Adipocyte (in vitro differentiated cells): ENCODE results near the gene MED12L.

Source experiments
- DNase-seq: peaks from one replicate; pipeline ENCODE4 v3.0.0-alpha.2; 2015; ENCODE audit warnings: low read depth
- H3K27me3 ChIP-seq: replicated peaks from 2 replicates; pipeline ENCODE4 v1.7.0; 2013; ENCODE audit warnings: mild to moderate bottlenecking, low read length, moderate library complexity; ENCODE audit not compliant: control insufficient read depth, insufficient read depth
- H3K36me3 ChIP-seq: 2 replicates; pipeline ENCODE4 v1.7.0; 2013; ENCODE audit warnings: low read length, mild to moderate bottlenecking, moderate library complexity; ENCODE audit not compliant: control insufficient read depth, insufficient read depth, severe bottlenecking
- H3K4me1 ChIP-seq: 2 replicates; pipeline ENCODE4 v1.7.0; 2013; ENCODE audit warnings: mild to moderate bottlenecking, low read length, moderate library complexity; ENCODE audit not compliant: control insufficient read depth, insufficient read depth
- H3K4me3 ChIP-seq: 2 replicates; pipeline ENCODE4 v1.7.0; 2013; ENCODE audit warnings: mild to moderate bottlenecking, low read length, moderate library complexity
- H3K9ac ChIP-seq: 2 replicates; pipeline ENCODE4 v1.7.0; 2013; ENCODE audit warnings: mild to moderate bottlenecking, low read length, moderate library complexity
- H3K9me3 ChIP-seq: 2 replicates; pipeline ENCODE4 v1.7.0; 2013; ENCODE audit warnings: mild to moderate bottlenecking, low read length, moderate library complexity; ENCODE audit not compliant: control insufficient read depth

The MED12L gene

GRCh38 chr3:151346292-151346691 is 260.8 kb downstream of the MED12L start:
- H3K9ac ChIP-seq = peak overlapping the region; percentile 64
- H3K36me3 ChIP-seq = no peaks in the 10 kb centered on the region
- H3K4me1 ChIP-seq = peaks cover 13% of the 10 kb centered on the region
- H3K9me3 ChIP-seq = no peaks in the 10 kb centered on the region
- no peaks in the 10 kb centered on the region for H3K27me3 ChIP-seq
- no peak for DNase-seq
- peak overlapping the region; percentile 70 for H3K4me3 ChIP-seq

DNA sequence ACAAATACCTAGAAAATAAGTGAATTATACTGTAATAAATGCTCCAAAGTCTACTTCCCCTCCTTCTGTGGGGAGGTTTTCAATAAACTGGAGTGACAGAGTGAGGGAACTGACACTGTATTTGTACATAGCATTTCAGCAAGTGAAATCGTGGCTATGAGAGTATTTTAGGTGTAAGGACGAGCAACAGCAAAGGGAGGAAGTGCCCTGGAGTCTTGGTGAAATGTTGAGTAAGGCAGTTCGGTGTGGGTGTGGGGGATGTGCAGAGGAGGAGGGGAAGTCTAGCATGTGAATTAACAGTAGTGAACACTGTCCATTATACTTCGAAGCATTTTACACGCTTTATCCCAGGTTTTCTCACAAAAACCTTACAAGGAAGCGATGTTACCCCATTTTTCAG is 262.0 kb downstream of the MED12L start:
- Histone ChIP-seq H3K9me3 (no peaks in the 10 kb centered on the region), H3K4me3 (no peak overlapping the region), H3K36me3 (no peaks in the 10 kb centered on the region), H3K4me1 (peaks cover 13% of the 10 kb centered on the region), H3K27me3 (no peaks in the 10 kb centered on the region), H3K9ac (no peak overlapping the region)
- no peak for DNase-seq

- Histone ChIP-seq H3K9me3 (no peaks in the 10 kb centered on the region), H3K36me3 (no peaks in the 10 kb centered on the region), H3K4me1 (peaks cover 12% of the 10 kb centered on the region), H3K4me3 (no peak overlapping the region), H3K27me3 (no peaks in the 10 kb centered on the region), H3K9ac (no peak overlapping the region)
- no peak for DNase-seq
These were observed 265.2 kb downstream of the MED12L start for GRCh38 chr3:151350656-151351055.

- no peak overlapping the region for H3K4me3 ChIP-seq
- no peak overlapping the region for H3K9ac ChIP-seq
- H3K9me3 ChIP-seq = no peaks in the 10 kb centered on the region
- DNase-seq = no peak
- H3K36me3 ChIP-seq = no peaks in the 10 kb centered on the region
- no peaks in the 10 kb centered on the region for H3K27me3 ChIP-seq
- H3K4me1 ChIP-seq = peaks cover 6% of the 10 kb centered on the region
These were observed 265.8 kb downstream of the MED12L start for GRCh38 chr3:151351219-151351618.

DNA sequence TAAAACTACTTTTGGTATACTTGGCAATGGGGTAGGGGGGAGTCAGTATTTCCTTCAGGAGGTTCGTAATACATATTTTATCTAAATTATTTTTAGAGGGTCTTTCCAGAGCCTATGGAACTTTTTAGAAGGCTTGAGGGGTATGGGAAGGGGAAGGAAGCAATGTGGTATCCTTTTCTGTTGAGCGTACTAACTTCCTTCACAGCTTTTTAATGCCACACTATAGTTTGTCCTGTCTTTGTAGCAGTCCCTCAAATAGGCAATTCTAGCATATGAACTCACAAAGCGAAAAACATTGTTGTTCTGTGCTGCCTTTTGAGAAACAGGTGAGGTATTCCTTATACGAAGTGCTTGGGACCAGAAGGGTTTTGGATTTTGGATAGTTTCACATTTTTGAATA is 266.2 kb downstream of the MED12L start:
- no peak overlapping the region for H3K9ac ChIP-seq
- H3K36me3 ChIP-seq = no peaks in the 10 kb centered on the region
- no peaks in the 10 kb centered on the region for H3K27me3 ChIP-seq
- H3K4me3 ChIP-seq = no peak overlapping the region
- DNase-seq = no peak
- no peaks in the 10 kb centered on the region for H3K9me3 ChIP-seq
- H3K4me1 ChIP-seq = peaks cover 2% of the 10 kb centered on the region

- Histone ChIP-seq H3K36me3 (no peaks in the 10 kb centered on the region), H3K9me3 (no peaks in the 10 kb centered on the region), H3K27me3 (no peaks in the 10 kb centered on the region), H3K4me1 (peaks cover 19% of the 10 kb centered on the region), H3K9ac (no peak overlapping the region), H3K4me3 (no peak overlapping the region)
- peak; percentile 53 for DNase-seq
These were observed 271.5 kb downstream of the MED12L start for GRCh38 chr3:151356794-151357462.

DNA sequence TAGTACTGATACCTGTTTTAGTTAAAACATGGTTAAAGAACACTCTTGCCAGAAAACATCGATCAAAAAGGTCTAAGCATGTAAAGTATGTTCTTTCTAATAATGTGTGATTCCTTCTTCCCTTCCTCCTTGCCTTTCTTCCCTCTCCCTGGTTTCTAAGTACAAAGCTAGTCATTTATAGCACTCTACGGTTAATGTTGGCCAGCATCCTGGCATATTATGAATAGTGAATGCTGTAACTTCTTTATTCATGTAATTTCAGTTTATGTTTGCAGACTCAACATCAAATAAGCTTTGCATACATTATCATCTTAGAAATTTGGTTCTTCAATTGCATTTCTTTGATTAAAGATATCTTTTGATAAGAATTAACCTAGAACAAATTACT is 272.0 kb downstream of the MED12L start:
- Histone ChIP-seq H3K4me3 (no peak overlapping the region), H3K27me3 (no peaks in the 10 kb centered on the region), H3K9me3 (no peaks in the 10 kb centered on the region), H3K36me3 (no peaks in the 10 kb centered on the region), H3K9ac (no peak overlapping the region), H3K4me1 (peaks cover 25% of the 10 kb centered on the region)
- no peak for DNase-seq

- peak overlapping the region; percentile 69 for H3K9ac ChIP-seq
These were observed 277.3 kb downstream of the MED12L start for GRCh38 chr3:151362751-151363174.

DNA sequence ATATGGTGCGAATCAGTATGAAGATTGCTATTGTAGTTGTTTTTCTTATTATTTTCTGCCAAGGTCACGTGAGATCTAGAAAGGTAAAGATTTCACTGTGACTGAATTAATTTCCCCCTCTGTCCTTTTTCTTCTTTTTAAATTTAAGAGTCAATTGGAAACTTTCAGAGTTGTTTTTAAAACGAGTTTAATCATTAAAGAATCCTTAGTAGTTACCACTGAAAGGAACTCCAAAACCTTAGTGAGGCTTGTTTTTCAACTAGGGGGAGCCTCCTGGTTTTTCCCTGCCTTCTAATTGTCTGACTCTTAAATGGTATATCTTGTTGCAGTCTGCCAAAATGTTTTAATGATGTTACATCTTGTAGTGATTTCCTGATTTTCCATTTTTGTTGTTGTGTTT is 281.5 kb downstream of the MED12L start:
- Histone ChIP-seq H3K27me3 (no peaks in the 10 kb centered on the region), H3K9ac (no peak overlapping the region), H3K9me3 (no peaks in the 10 kb centered on the region), H3K4me1 (peaks cover 33% of the 10 kb centered on the region), H3K4me3 (no peak overlapping the region), H3K36me3 (no peaks in the 10 kb centered on the region)
- DNase-seq = no peak

More at GRCh38 chr3:151362751-151363174, 277.3 kb downstream of the MED12L start:
- no peaks in the 10 kb centered on the region for H3K27me3 ChIP-seq
- H3K36me3 ChIP-seq = no peaks in the 10 kb centered on the region
- peak; percentile 70 for DNase-seq
- H3K9me3 ChIP-seq = no peaks in the 10 kb centered on the region
- peak overlapping the region; percentile 49 for H3K4me3 ChIP-seq
- peaks cover 34% of the 10 kb centered on the region for H3K4me1 ChIP-seq

GRCh38 chr3:151367448-151367847 is 282.0 kb downstream of the MED12L start:
- Histone ChIP-seq H3K36me3 (no peaks in the 10 kb centered on the region), H3K9ac (no peak overlapping the region), H3K27me3 (no peaks in the 10 kb centered on the region), H3K4me3 (no peak overlapping the region), H3K9me3 (no peaks in the 10 kb centered on the region), H3K4me1 (peaks cover 33% of the 10 kb centered on the region)
- DNase-seq = no peak

- Histone ChIP-seq H3K4me1 (peaks cover 25% of the 10 kb centered on the region), H3K9ac (peak overlapping the region; percentile 21), H3K36me3 (no peaks in the 10 kb centered on the region), H3K9me3 (no peaks in the 10 kb centered on the region), H3K4me3 (peak overlapping the region; percentile 28), H3K27me3 (no peaks in the 10 kb centered on the region)
- DNase-seq = peak; percentile 47
These were observed 286.1 kb downstream of the MED12L start for GRCh38 chr3:151371526-151371925.
